WTC11 (cell line): Measurements from ENCODE around the gene ADAM12. TPM values are rescaled to one million over a fixed set of nuclear protein-coding genes. Genes with fewer than 3 reads are reported as not detected.

ENCODE experiments used
- ATAC-seq: fragments of 200-7000 bp; cut with Tn5 transposase; 2 replicates; pipeline ENCODE4 v1.10.0; 2021; ENCODE audit warnings: mild to moderate bottlenecking, moderate library complexity
- CTCF ChIA-PET: fragments of 300-600 bp; sonication (Branson Sonifier 250); formaldehyde crosslinking; loops from one replicate; lab custom pipeline; 2021; ENCODE audit warnings: antibody characterized with exemption; lab: Charles Lee
- POLR2A ChIA-PET: fragments of 350-600 bp; sonication (Branson Sonifier 250); formaldehyde crosslinking; loops from one replicate; lab custom pipeline; 2021; ENCODE audit warnings: antibody characterized with exemption; lab: Charles Lee
- DNase-seq: peaks from one replicate; pipeline ENCODE4 v3.0.0; 2021; ENCODE audit warnings: low spot score
- H3K27ac Mint-ChIP-seq: 2 replicates; pipeline ENCODE4 v1.8.0; 2021; ENCODE audit warnings: mixed read lengths
- H3K27me3 Mint-ChIP-seq: 2 replicates; pipeline ENCODE4 v1.8.0; 2021; ENCODE audit warnings: low read depth, mild to moderate bottlenecking, moderate library complexity, mixed read lengths
- H3K36me3 Mint-ChIP-seq: 2 replicates; pipeline ENCODE4 v1.8.0; 2021; ENCODE audit warnings: mixed read lengths
- H3K4me1 Mint-ChIP-seq: 2 replicates; pipeline ENCODE4 v1.8.0; 2022; ENCODE audit warnings: mixed read lengths
- H3K4me3 Mint-ChIP-seq: 2 replicates; pipeline ENCODE4 v1.8.0; 2021; ENCODE audit warnings: mild to moderate bottlenecking, moderate library complexity, mixed read lengths
- H3K9me3 Mint-ChIP-seq: 2 replicates; pipeline ENCODE4 v1.8.0; 2021; ENCODE audit warnings: mixed read lengths
- AFF4 ChIP-seq: sonication (generic); formaldehyde crosslinking; IDR thresholded peaks from 2 replicates; pipeline ENCODE4 v1.8.1; 2023; ENCODE audit warnings: mild to moderate bottlenecking, missing genetic modification reagents, borderline replicate concordance
- AR ChIP-seq: fragments of 250-450 bp; sonication (Bioruptor Pico); IDR thresholded peaks from 2 replicates; pipeline ENCODE4 v1.9.0; 2021; ENCODE audit warnings: mild to moderate bottlenecking
- ATF2 ChIP-seq: sonication (generic); formaldehyde crosslinking; IDR thresholded peaks from 2 replicates; pipeline ENCODE4 v1.8.1; 2022; ENCODE audit warnings: low read depth, missing genetic modification reagents, borderline replicate concordance
- ATF3 ChIP-seq: sonication (generic); formaldehyde crosslinking; conservative IDR thresholded peaks from 2 replicates; pipeline ENCODE4 v1.8.1; 2022; ENCODE audit warnings: mild to moderate bottlenecking, missing genetic modification reagents
- ATF6 ChIP-seq: sonication (generic); formaldehyde crosslinking; IDR thresholded peaks from 2 replicates; pipeline ENCODE4 v1.8.1; 2023; ENCODE audit warnings: mild to moderate bottlenecking, missing genetic modification reagents
- CDX4 ChIP-seq: fragments of 250-450 bp; sonication (Bioruptor Pico); IDR thresholded peaks from 2 replicates; pipeline ENCODE4 v1.9.0; 2021; ENCODE audit warnings: moderate library complexity, mild to moderate bottlenecking, inconsistent platforms, borderline replicate concordance
- GABPB1 ChIP-seq: sonication (generic); formaldehyde crosslinking; IDR thresholded peaks from 2 replicates; pipeline ENCODE4 v1.8.1; 2023; ENCODE audit warnings: mild to moderate bottlenecking, missing genetic modification reagents
- MYBL2 ChIP-seq: sonication (generic); formaldehyde crosslinking; IDR thresholded peaks from 2 replicates; pipeline ENCODE4 v1.8.1; 2023; ENCODE audit warnings: mild to moderate bottlenecking, moderate library complexity, missing genetic modification reagents
- NFYB ChIP-seq: sonication (generic); formaldehyde crosslinking; conservative IDR thresholded peaks from 2 replicates; pipeline ENCODE4 v1.8.0; 2022; ENCODE audit warnings: low read depth, missing genetic modification reagents
- NR1H2 ChIP-seq: sonication (generic); formaldehyde crosslinking; IDR thresholded peaks from 2 replicates; pipeline ENCODE4 v1.9.0; 2021; ENCODE audit warnings: mild to moderate bottlenecking, moderate library complexity, missing genetic modification reagents
- SMAD3 ChIP-seq: sonication (generic); formaldehyde crosslinking; IDR thresholded peaks from 2 replicates; pipeline ENCODE4 v1.8.0; 2022; ENCODE audit warnings: missing genetic modification reagents, mild to moderate bottlenecking, borderline replicate concordance
- ZNF219 ChIP-seq: sonication (generic); formaldehyde crosslinking; IDR thresholded peaks from 2 replicates; pipeline ENCODE4 v1.8.0; 2023; ENCODE audit warnings: missing genetic modification reagents, mild to moderate bottlenecking, borderline replicate concordance
- ZNF232 ChIP-seq: sonication (generic); formaldehyde crosslinking; IDR thresholded peaks from 2 replicates; pipeline ENCODE4 v1.8.0; 2022; ENCODE audit warnings: mild to moderate bottlenecking, missing genetic modification reagents
- ZSCAN18 ChIP-seq: fragments of 250-450 bp; sonication (Bioruptor Pico); IDR thresholded peaks from 2 replicates; pipeline ENCODE4 v2.1.2; 2022; ENCODE audit warnings: mild to moderate bottlenecking, moderate library complexity
- total RNA-seq: library from RNA; stranded (reverse); gene quantifications from 3 replicates; pipeline ENCODE4 v1.2.3, GENCODE V29; 2021
- TF ChIP-seq, protein P1 (sequence below): sonication (generic); formaldehyde crosslinking; IDR thresholded peaks from 2 replicates; pipeline ENCODE4 v1.8.0; 2022; ENCODE audit warnings: mild to moderate bottlenecking, missing genetic modification reagents
- TF ChIP-seq, protein P2 (sequence below): fragments of 250-450 bp; sonication (Bioruptor Pico); IDR thresholded peaks from 2 replicates; pipeline ENCODE4 v1.9.0; 2021; ENCODE audit warnings: mild to moderate bottlenecking, borderline replicate concordance

Gene ADAM12
- total RNA-seq, 1 experiment from 2014 or later = 0.22 TPM

- ChIA-PET POLR2A (no interaction called here), CTCF (no interaction called here)
- no peak overlapping the region for H3K27ac Mint-ChIP-seq
- H3K9me3 Mint-ChIP-seq = no peaks in the 10 kb centered on the region
- no peaks in the 10 kb centered on the region for H3K27me3 Mint-ChIP-seq
- no peak for ATAC-seq
- TF ChIP-seq NR1H2 (CRISPR knock-in tag) (no peak), AFF4 (no peak), NFYB (CRISPR knock-in tag) (no peak), GABPB1 (CRISPR knock-in tag) (no peak), ZNF219 (CRISPR knock-in tag) (no peak), ZNF232 (CRISPR knock-in tag) (no peak), ZSCAN18 (no peak), AR (no peak), SMAD3 (no peak), ATF6 (no peak), ATF2 (CRISPR knock-in tag) (no peak), ATF3 (CRISPR knock-in tag) (no peak), MYBL2 (CRISPR knock-in tag) (no peak), CDX4 (CRISPR knock-in tag) (no peak)
- TF ChIP-seq, protein P1, sequence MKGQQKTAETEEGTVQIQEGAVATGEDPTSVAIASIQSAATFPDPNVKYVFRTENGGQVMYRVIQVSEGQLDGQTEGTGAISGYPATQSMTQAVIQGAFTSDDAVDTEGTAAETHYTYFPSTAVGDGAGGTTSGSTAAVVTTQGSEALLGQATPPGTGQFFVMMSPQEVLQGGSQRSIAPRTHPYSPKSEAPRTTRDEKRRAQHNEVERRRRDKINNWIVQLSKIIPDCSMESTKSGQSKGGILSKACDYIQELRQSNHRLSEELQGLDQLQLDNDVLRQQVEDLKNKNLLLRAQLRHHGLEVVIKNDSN = no peak
- TF ChIP-seq, protein P2, sequence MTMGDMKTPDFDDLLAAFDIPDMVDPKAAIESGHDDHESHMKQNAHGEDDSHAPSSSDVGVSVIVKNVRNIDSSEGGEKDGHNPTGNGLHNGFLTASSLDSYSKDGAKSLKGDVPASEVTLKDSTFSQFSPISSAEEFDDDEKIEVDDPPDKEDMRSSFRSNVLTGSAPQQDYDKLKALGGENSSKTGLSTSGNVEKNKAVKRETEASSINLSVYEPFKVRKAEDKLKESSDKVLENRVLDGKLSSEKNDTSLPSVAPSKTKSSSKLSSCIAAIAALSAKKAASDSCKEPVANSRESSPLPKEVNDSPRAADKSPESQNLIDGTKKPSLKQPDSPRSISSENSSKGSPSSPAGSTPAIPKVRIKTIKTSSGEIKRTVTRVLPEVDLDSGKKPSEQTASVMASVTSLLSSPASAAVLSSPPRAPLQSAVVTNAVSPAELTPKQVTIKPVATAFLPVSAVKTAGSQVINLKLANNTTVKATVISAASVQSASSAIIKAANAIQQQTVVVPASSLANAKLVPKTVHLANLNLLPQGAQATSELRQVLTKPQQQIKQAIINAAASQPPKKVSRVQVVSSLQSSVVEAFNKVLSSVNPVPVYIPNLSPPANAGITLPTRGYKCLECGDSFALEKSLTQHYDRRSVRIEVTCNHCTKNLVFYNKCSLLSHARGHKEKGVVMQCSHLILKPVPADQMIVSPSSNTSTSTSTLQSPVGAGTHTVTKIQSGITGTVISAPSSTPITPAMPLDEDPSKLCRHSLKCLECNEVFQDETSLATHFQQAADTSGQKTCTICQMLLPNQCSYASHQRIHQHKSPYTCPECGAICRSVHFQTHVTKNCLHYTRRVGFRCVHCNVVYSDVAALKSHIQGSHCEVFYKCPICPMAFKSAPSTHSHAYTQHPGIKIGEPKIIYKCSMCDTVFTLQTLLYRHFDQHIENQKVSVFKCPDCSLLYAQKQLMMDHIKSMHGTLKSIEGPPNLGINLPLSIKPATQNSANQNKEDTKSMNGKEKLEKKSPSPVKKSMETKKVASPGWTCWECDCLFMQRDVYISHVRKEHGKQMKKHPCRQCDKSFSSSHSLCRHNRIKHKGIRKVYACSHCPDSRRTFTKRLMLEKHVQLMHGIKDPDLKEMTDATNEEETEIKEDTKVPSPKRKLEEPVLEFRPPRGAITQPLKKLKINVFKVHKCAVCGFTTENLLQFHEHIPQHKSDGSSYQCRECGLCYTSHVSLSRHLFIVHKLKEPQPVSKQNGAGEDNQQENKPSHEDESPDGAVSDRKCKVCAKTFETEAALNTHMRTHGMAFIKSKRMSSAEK = no peak
- no peak overlapping the region for H3K4me3 Mint-ChIP-seq
- peaks cover 24% of the 10 kb centered on the region for H3K4me1 Mint-ChIP-seq
- no peak for DNase-seq
- H3K36me3 Mint-ChIP-seq = no peaks in the 10 kb centered on the region
Observed at GRCh38 chr10:126226988-126227761, 161.1 kb downstream of the ADAM12 start.
